Measurements from ENCODE around the gene ZNF679.
"Not testable (repeated sequence)": the region's sequence is repeated elsewhere in the genome, so short reads cannot be mapped to it uniquely, and the experiment has no call there.

Gene ZNF679

DNA sequence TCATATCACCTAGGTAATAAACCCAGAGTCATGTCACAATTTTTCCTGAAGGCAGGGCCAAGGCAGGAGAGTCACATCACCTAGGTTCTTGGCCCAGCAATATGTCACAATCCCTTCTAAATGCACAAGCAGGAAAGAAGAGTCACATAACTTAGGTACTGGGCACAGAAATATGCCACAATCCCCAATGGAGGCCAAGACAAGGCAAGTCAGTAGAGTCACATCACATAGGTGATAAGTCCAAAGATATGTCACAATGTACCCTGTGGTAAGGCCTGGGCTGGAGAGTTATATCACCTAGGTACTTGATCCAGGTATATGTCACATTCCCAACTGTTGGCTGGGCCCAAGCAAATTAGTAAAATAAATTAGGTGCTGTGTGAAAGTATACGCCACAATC lies at the start of gene ZNF679:
Gene ZNF679 (plus strand): TSS at position 301 of the 400 bp plus-strand sequence. CDS start 20,644 bp downstream, outside the sequence.
- not testable (repeated sequence) for DNase-seq

GRCh38 chr7:64180989-64181388 lies 47.3 kb upstream of the ZNF679 start:
- DNase-seq: no peak

GRCh38 chr7:64181586-64181985 lies 46.7 kb upstream of the ZNF679 start:
- no peak for DNase-seq

DNA sequence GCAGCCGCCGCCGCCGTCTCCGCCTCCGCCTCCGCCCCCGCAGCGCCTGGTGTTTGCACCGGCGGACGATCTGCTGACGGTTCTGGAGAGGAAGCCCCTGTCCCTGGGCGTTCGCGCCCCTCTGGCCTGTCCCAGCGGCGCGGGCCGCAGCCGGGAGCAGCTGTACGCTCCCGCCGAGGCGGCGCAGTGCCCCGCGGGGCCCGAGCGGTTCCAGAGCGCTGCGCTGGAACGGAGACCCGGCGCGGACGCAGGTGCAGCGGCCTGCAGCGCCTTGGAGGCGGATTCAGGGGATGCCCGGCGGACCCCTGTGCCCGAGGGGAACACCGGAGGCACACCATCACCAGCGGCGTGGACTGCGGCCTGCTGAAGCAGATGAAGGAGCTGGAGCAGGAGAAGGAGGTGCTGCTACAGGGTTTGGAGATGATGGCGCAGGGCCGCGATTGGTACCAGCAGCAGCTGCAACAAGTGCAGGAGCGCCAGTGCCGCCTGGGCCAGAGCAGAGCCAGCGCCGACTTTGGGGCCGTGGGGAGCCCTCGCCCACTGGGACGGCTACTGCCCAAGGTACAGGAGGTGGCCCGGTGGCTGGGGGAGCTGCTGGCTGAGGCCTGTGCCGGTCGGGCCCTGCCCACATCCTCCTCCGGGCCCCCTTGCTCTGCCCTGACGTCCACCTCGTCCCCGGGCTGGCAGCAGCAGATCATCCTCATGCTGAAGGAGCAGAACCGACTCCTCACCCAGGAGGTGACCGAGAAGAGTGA lies 46.1 kb upstream of the ZNF679 start:
- DNase-seq: no peak

DNA sequence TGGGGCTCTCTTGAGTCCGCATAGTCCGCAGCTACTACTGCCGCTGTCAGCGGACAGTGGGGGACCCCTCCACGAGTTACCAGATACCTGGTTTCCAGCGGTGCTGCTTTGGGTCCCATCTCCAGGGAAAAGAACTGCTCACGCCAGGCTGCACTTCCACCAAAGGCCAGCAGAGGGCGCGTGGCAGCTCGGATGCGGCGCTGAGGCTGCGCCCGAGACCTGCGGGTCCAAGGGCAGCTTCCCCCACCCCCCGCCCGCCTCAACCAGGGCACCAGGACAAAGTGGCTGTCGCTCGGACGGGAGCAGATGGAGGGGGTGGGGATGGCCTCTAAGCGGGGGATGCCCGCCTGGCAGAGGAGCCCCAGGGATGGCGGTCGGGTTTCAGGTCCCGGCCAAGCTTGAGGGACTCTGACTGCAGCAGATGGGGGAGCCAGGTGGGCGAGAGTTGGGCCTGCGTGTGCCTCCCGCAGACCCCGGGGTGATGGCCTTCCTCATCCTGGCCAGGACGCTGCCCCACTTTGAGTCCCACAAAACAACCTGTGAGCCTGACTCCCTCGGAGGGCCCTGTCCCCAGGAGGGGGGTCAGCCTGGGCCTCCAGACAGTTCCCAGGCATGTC lies 45.0 kb upstream of the ZNF679 start:
- DNase-seq: no peak

GRCh38 chr7:64183827-64184372 lies 44.4 kb upstream of the ZNF679 start:
- no peak for DNase-seq

DNA sequence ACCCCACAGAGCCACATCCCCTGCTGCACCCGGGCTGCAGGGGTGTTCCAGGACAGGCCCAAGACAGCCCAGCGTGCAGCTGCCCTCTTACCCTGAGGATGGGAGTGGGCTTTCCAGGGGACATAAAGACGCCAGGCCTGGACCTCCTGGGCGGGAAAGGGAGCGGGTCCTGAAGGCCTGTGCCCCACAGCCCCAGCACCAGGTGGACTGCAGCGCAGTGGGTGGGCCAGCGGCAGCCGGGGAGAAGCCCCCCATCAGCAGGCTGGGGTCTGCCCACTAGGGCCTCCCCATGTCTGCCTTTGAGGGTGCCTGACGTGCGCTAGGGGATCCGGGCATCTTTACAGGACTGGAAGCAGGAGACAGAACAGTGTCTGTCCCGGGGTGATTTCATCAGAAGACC lies 43.9 kb upstream of the ZNF679 start:
- DNase-seq: no peak

- no peak for DNase-seq
These were observed 40.9 kb upstream of the ZNF679 start for GRCh38 chr7:64187408-64187807.

- no peak for DNase-seq
These were observed 36.0 kb upstream of the ZNF679 start for GRCh38 chr7:64192148-64192704.

GRCh38 chr7:64192775-64193174 lies 35.5 kb upstream of the ZNF679 start:
- no peak for DNase-seq

- no peak for DNase-seq
These were observed 21.4 kb upstream of the ZNF679 start, which contains the start of gene ZNF735 for GRCh38 chr7:64206903-64207302. TSS of gene ZNF735 (plus strand) at chr7:64207203. CDS start at chr7:64207203, 0 bp downstream.

DNA sequence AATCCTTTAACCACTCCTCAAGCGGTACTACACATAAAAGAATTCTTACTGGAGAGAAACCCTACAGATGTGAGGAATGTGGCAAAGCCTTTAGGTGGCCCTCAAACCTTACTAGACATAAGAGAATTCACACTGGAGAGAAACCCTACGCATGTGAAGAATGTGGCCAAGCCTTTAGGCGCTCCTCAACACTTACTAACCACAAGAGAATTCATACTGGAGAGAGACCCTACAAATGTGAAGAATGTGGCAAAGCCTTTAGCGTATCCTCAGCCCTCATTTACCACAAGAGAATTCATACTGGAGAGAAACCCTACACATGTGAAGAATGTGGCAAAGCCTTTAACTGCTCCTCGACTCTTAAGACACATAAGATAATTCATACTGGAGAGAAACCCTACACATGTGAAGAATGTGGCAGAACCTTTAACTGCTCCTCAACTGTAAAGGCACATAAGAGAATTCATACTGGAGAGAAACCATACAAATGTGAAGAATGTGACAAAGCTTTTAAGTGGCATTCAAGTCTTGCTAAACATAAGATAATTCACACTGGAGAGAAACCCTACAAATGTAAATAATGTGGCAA lies 8.5 kb upstream of the ZNF679 start:
- not testable (repeated sequence) for DNase-seq

DNA sequence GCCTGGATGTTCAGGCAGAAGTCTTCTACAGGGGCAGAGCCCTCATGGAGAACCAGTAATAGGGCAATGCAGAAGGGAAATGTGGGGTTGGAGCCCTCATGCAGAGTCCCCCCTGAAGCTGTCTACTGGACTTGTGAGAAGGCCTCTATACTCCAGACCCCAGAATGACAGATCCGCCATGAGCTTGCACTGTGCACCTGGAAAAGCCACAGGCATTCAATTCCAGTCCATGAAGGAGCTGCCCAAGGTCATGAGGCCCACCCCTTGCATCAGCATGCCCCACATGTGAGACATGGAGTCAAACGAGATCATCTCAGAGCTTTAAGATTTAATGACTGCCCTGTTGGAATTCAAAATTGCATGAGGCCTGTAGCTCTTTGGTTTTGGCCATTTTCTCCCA lies 4.9 kb upstream of the ZNF679 start:
- DNase-seq: no peak

DNA sequence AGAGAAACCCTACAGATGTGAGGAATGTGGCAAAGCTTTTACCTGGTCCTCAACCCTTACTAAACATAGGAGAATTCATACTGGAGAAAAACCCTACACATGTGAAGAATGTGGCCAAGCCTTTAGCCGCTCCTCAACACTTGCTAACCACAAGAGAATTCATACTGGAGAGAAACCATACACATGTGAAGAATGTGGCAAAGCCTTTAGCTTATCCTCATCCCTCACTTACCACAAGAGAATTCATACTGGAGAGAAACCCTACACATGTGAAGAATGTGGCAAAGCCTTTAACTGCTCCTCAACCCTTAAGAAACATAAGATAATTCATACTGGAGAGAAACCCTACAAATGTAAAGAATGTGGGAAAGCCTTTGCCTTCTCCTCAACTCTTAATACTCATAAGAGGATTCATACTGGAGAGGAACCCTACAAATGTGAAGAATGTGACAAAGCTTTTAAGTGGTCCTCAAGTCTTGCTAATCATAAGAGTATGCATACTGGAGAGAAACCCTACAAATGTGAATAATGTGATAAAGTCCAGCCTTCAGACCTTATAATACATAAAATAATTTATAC lies 38.2 kb downstream of the ZNF679 start:
- DNase-seq: no peak

GRCh38 chr7:64277630-64278029 lies 49.4 kb downstream of the ZNF679 start:
- DNase-seq: no peak

DNA sequence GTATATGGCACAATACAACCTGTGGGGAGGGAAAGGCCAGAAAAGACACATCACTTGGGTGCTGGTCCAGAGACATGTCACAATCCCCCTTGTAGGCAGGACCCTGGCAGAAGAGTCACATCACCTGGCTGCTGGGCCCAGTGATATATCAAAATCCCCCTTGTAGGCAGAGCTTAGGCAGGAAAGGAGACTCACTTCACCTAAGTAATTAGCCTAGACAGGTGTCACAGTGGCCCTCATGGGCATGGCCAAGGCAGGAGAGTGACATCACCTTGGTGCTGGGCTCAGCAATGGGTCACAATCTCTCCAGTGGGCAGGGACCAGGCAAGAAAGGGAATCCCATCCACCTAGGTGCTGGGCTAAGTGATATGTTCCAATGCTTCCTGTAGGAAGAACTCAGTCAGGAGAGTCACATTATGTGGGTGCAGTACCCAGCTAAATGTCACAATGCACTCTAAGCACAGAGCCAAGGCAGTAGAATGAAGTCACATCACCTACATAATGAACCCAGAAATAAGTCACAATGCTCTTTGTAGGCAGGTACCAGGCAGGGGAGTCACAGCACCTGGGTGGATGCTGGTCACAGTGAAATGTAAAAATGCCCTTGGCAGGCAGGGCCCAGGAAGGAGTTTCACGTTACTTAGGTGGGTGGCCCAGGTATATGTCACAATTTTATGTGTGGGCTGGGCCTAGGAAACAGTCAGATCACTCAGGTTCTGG lies 66.6 kb downstream of the ZNF679 start:
- no peak for DNase-seq

DNA sequence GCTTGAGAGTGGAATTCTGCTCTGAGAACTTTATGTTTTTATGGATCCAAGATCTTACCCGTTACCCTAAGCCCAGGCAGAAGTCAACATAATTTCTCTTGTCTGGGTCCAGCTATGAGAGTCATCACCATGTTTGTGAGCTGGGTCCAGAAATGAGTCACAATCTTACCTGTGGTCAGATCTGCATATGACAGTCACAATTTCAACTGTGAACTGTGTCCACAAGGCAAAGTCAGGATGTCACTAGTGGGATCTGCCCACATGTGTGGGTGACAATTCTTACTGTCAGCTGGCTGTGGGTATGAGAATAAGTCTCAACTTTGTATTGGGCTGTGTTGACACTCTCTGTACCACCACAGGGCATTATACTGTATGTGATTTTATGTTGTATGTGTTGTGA lies 69.1 kb downstream of the ZNF679 start:
- not testable (repeated sequence) for DNase-seq

- DNase-seq: no peak
These were observed 72.5 kb downstream of the ZNF679 start for GRCh38 chr7:64300641-64301405.

- no peak for DNase-seq
These were observed 79.2 kb downstream of the ZNF679 start for GRCh38 chr7:64307254-64308015.

DNA sequence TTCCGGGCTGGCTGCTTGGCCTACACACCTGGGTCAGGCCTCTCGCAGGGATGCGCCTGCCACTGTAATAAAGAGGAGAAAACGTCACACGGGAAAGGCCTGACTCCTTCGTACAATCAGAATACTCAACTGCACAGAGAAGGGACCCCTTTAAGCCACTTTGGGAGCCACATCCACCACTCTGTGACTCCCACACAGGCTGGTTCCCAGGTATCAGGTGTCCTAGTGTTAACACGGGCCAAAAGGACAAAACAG lies 79.7 kb downstream of the ZNF679 start:
- DNase-seq: no peak

DNA sequence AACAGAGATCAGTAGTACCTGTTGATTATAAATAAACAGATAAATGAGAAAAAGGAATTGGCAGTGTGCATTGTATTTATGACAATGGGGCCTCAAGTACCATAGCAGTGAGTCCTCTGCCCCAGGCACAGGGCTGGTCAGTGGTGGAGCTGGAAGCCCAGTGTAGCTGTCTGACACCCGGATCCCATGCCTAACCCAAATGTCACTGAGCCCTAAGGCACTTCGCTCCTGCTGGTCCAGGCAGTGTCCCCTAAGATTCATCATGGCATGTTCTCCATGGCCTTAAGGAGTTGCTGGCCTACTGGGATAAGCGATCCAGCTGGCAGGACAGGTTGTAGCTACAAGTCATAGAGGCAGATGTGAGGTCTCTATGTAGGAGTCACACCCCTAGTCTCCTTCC lies 82.2 kb downstream of the ZNF679 start:
- DNase-seq: no peak
